ENCODE measurements around the gene F8.
"Not testable (repeated sequence)": the region's sequence is repeated elsewhere in the genome, so short reads cannot be mapped to it uniquely, and the experiment has no call there.

The F8 gene

GRCh38 chrX:155028877-155029291, 6.4 kb upstream of the F8 start:
- DNase-seq (ENCODE audit: low spot score) = no peak

GRCh38 chrX:155028129-155028528, 5.6 kb upstream of the F8 start:
- DNase-seq (ENCODE audit: low spot score) = no peak

GRCh38 chrX:155027509-155028066, 5.1 kb upstream of the F8 start:
- peak; percentile 27 for DNase-seq (ENCODE audit: low spot score)

- DNase-seq (ENCODE audit: low spot score) = peak; percentile 92
Observed at GRCh38 chrX:155026727-155027508, 4.4 kb upstream of the F8 start, which contains the start of gene FUNDC2. Gene FUNDC2 (plus strand): TSS chrX:155026844. CDS start chrX:155026939, 95 bp downstream.

DNA sequence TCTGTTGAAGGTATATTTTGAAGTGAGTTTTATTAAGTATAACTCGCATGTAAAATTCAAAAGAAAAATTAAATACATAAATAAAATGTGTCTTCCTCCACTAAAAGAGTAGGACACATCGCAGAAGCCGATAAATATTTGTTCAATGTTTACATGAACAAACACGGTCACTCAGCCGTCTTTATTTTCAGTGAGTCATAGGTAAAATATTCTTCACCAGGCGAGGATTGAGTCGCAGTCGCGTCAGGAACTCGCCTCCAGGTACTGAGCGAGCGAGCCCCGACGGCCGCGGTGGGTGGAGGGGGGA, 3.9 kb upstream of the F8 start:
- DNase-seq (ENCODE audit: low spot score) = no peak

GRCh38 chrX:155023907-155024833, 1.6 kb upstream of the F8 start:
- no peak for DNase-seq (ENCODE audit: low spot score)

GRCh38 chrX:155020591-155020990, 1.9 kb downstream of the F8 start:
- no peak for DNase-seq (ENCODE audit: low spot score)

GRCh38 chrX:155009994-155010472, 12.5 kb downstream of the F8 start:
- no peak for DNase-seq (ENCODE audit: low spot score)

- not testable (repeated sequence) for DNase-seq (ENCODE audit: low spot score)
Observed at GRCh38 chrX:155008578-155008977, 13.9 kb downstream of the F8 start.

GRCh38 chrX:155006913-155007671, 15.4 kb downstream of the F8 start:
- DNase-seq (ENCODE audit: low spot score) = not testable (repeated sequence)

GRCh38 chrX:155006379-155006778, 16.1 kb downstream of the F8 start:
- DNase-seq (ENCODE audit: low spot score) = not testable (repeated sequence)

- DNase-seq (ENCODE audit: low spot score) = no peak
Observed at GRCh38 chrX:155005190-155005589, 17.3 kb downstream of the F8 start.

- no peak for DNase-seq (ENCODE audit: low spot score)
Observed at GRCh38 chrX:155001873-155002272, 20.6 kb downstream of the F8 start.

DNA sequence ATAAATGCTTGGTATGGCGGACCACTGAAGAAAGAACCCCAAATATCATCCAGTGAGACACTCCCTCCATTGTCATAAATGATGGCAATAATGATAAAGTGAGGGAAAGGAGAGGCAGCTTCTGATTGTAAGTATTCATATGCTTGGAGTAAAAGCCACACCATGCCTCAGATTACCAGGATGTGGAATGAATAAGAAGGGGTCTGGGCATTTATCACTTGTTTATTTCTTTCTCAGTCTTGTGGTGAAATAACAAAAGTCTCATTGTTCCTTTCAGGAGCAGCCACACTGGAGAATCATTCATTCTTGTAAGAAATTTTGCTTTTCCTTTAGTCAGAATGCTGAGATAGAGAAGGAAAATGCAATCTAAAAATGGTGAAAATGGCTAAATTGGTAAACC, 21.7 kb downstream of the F8 start:
- no peak for DNase-seq (ENCODE audit: low spot score)

GRCh38 chrX:154998204-154998880, 24.2 kb downstream of the F8 start:
- DNase-seq (ENCODE audit: low spot score) = no peak

- DNase-seq (ENCODE audit: low spot score) = no peak
Observed at GRCh38 chrX:154991476-154991875, 31.0 kb downstream of the F8 start.

DNA sequence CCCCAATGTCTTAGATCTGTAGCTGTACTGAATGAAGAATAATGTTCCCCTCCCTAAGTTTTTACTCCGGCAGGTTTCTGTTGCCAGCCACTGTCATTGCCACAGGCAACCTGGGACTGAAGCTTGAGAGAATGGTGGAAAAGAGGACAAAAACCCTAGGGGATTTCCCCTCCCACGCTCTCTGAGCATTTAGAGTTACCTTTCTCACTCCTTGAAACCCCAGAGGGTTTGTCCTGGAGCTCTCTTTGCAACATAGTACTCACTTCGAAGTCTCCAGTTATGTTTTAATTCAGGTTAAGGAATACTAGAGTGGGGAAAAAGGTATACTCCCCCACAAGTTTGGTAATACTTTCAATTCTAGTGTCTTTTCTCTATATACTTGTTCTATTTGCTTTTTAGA, 31.5 kb downstream of the F8 start:
- no peak for DNase-seq (ENCODE audit: low spot score)

- no peak for DNase-seq (ENCODE audit: low spot score)
Observed at GRCh38 chrX:154990496-154990895, 32.0 kb downstream of the F8 start.

GRCh38 chrX:154988719-154989118, 33.8 kb downstream of the F8 start:
- no peak for DNase-seq (ENCODE audit: low spot score)

DNA sequence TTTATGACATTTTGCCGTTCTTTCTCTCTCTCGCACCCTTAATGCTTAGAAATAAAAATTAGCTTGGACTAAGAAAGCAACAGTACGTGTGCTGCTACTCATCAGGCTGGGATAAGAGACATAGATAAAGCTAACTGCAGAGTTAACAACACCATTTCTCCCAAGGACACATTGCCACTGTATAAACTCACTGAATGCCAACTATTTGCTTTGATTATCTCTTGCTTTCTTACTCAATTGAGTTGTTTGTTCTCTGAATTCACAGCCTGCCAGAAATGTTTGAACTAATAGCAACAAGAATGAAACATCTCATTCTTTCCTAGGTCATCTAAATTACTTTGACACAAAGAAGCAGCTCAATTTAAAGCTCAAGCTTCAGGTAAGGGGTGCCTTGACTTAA, 34.6 kb downstream of the F8 start:
- no peak for DNase-seq (ENCODE audit: low spot score)

DNA sequence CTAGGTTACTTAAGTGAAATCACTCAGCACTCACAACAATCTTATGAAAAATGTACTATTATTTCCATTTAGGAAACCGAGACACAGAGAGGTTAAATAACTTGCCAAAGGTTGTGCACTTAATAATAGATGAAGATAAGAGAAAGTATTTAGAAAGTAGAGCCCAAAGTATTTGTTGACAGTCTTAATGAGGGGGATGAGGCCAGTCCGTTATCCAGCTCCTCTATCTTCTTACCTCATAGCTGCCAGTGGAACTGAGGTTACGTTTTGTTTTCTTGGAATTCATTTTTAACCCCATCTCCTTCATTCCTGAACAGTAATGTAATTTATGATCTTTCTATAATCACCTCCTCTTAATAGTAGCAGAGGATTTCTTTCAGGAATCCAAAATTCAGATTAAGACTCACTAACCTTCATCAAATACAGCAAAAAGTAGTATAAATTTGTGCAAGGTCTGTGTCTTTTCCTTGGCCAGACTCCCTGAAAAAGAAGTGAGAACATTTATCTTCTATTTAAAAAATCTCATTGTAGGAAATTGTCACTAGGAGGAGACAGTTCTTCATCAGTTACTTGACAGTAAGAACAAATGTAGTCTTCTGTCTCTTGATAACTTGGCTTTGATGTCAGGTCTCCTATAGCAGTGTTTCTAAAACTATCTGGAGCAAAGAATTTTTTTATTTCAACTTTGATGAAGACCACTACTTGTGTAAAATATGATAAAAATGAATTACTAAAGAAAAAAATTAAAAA, 35.5 kb downstream of the F8 start:
- no peak for DNase-seq (ENCODE audit: low spot score)

Data from AG20443 (cell line).